ENCODE data around the gene CDKN2B.

Gene CDKN2B

DNA sequence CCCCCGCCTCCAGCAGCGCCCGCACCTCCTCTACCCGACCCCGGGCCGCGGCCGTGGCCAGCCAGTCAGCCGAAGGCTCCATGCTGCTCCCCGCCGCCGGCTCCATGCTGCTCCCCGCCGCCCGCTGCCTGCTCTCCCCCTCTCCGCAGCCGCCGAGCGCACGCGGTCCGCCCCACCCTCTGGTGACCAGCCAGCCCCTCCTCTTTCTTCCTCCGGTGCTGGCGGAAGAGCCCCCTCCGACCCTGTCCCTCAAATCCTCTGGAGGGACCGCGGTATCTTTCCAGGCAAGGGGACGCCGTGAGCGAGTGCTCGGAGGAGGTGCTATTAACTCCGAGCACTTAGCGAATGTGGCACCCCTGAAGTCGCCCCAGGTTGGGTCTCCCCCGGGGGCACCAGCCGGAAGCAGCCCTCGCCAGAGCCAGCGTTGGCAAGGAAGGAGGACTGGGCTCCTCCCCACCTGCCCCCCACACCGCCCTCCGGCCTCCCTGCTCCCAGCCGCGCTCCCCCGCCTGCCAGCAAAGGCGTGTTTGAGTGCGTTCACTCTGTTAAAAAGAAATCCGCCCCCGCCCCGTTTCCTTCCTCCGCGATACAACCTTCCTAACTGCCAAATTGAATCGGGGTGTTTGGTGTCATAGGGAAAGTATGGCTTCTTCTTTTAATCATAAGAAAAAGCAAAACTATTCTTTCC lies 34.2 kb downstream of the CDKN2B start (continued):
- TF ChIP-seq, protein P1, sequence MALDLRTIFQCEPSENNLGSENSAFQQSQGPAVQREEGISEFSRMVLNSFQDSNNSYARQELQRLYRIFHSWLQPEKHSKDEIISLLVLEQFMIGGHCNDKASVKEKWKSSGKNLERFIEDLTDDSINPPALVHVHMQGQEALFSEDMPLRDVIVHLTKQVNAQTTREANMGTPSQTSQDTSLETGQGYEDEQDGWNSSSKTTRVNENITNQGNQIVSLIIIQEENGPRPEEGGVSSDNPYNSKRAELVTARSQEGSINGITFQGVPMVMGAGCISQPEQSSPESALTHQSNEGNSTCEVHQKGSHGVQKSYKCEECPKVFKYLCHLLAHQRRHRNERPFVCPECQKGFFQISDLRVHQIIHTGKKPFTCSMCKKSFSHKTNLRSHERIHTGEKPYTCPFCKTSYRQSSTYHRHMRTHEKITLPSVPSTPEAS (tag by site-specific recombination; IDR thresholded peaks at IDR 0.05) = no peak
- TF ChIP-seq ELK4 (IDR thresholded peaks at IDR 0.05; ENCODE audit: borderline replicate concordance, low read depth, low read length) (no peak), ZFP41 (tag by site-specific recombination; IDR thresholded peaks at IDR 0.05; ENCODE audit: borderline replicate concordance) (no peak), FEZF1 (tag by site-specific recombination; IDR thresholded peaks at IDR 0.05) (no peak), ZNF24 (tag by site-specific recombination; IDR thresholded peaks at IDR 0.05) (no peak), ZNF433 (tag by site-specific recombination; IDR thresholded peaks at IDR 0.05; ENCODE audit: low read depth) (no peak), SCRT2 (tag by site-specific recombination; IDR thresholded peaks at IDR 0.05) (no peak), AEBP2 (tag by site-specific recombination; IDR thresholded peaks at IDR 0.05; ENCODE audit: borderline replicate concordance) (no peak), SALL2 (tag by site-specific recombination; IDR thresholded peaks at IDR 0.05; ENCODE audit: borderline replicate concordance) (no peak), ZNF621 (tag by site-specific recombination; IDR thresholded peaks at IDR 0.05) (no peak), BCL11A (tag by site-specific recombination; IDR thresholded peaks at IDR 0.05; ENCODE audit: low read depth) (no peak), ZNF596 (tag by site-specific recombination; IDR thresholded peaks at IDR 0.05) (no peak), ZNF830 (tag by site-specific recombination; IDR thresholded peaks at IDR 0.05; ENCODE audit: low read depth) (no peak), ZNF16 (tag by site-specific recombination; IDR thresholded peaks at IDR 0.05; ENCODE audit: low read depth) (no peak), ZNF677 (tag by site-specific recombination; IDR thresholded peaks at IDR 0.05) (no peak), ZNF140 (tag by site-specific recombination; IDR thresholded peaks at IDR 0.05) (no peak), ZNF404 (tag by site-specific recombination; IDR thresholded peaks at IDR 0.05) (no peak), ZNF518A (tag by site-specific recombination; conservative IDR thresholded peaks at IDR 0.05; ENCODE audit: low read depth) (no peak), ZNF248 (tag by site-specific recombination; IDR thresholded peaks at IDR 0.05) (no peak), ZNF274 (IDR thresholded peaks at IDR 0.05; ENCODE audit: low read length) (no peak), ZNF274 (tag by site-specific recombination; IDR thresholded peaks at IDR 0.05; ENCODE audit: borderline replicate concordance) (no peak), HOXC10 (CRISPR knock-in tag; IDR thresholded peaks at IDR 0.05) (no peak), ZNF843 (tag by site-specific recombination; IDR thresholded peaks at IDR 0.05) (peak; percentile 51; the same call in 1 of the 2 replicates), ZNF350 (tag by site-specific recombination; IDR thresholded peaks at IDR 0.05) (no peak), ZNF488 (tag by site-specific recombination; IDR thresholded peaks at IDR 0.05) (no peak), ZEB2 (tag by site-specific recombination; IDR thresholded peaks at IDR 0.05) (peak; percentile 88), HOXD13 (CRISPR knock-in tag; IDR thresholded peaks at IDR 0.05; ENCODE audit: borderline replicate concordance) (no peak), ZBTB7A (tag by site-specific recombination; IDR thresholded peaks at IDR 0.05; ENCODE audit: low read depth) (no peak)
- TF ChIP-seq, protein P2, sequence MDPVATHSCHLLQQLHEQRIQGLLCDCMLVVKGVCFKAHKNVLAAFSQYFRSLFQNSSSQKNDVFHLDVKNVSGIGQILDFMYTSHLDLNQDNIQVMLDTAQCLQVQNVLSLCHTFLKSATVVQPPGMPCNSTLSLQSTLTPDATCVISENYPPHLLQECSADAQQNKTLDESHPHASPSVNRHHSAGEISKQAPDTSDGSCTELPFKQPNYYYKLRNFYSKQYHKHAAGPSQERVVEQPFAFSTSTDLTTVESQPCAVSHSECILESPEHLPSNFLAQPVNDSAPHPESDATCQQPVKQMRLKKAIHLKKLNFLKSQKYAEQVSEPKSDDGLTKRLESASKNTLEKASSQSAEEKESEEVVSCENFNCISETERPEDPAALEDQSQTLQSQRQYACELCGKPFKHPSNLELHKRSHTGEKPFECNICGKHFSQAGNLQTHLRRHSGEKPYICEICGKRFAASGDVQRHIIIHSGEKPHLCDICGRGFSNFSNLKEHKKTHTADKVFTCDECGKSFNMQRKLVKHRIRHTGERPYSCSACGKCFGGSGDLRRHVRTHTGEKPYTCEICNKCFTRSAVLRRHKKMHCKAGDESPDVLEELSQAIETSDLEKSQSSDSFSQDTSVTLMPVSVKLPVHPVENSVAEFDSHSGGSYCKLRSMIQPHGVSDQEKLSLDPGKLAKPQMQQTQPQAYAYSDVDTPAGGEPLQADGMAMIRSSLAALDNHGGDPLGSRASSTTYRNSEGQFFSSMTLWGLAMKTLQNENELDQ (tag by site-specific recombination; IDR thresholded peaks at IDR 0.05; ENCODE audit: low read depth) = no peak
